ENCODE data around the gene BLID. TPM values are rescaled to one million over a fixed set of nuclear protein-coding genes. Genes with fewer than 3 reads are reported as not detected.

BLID gene
- total RNA-seq, 4 donors from 2014 or later: 0.66 TPM; not detected in 3

DNA sequence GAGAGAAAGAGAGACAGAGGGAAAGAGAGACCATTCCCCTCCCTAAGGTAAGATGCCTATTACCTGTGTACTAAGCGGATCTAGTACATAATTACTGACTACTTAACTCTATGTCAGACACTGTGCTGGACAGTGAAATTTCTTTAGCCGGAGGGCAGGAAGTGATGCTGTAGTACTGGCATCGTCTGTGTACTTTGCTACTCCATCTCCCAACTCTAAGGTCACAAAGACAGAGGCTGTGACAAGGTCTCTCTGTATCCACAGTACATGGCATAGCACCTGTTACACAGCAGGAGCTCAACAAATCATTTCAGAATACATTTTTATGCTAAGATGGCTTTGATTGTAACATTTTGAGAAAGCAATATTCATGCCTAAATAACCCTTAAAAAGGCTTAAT, 9.0 kb downstream of the BLID start:
- in situ Hi-C loops (cut with MboI; ENCODE audit: low sequenced_read_pairs in 4 of 4): loop anchor here (10.0 to 25.0 kb wide), 4 partner anchors 98 to 452 kb away; no protein-coding TSS in a partner anchor
- H3K27ac ChIP-seq: peak overlapping the region; percentile 74 to 90 (median 80)
- no peak for ATAC-seq

GRCh38 chr11:122105044-122105758, 10.8 kb downstream of the BLID start:
- no peak overlapping the region for H3K4me3 ChIP-seq
- H3K9me3 ChIP-seq: no peaks in the 10 kb centered on the region
- H3K4me1 ChIP-seq: peaks cover 5 to 30% of the 10 kb centered on the region in 2 donors
- ATAC-seq: no peak
- in situ Hi-C loops (cut with MboI; ENCODE audit: low sequenced_read_pairs in 4 of 4): loop anchor here (10.0 to 25.0 kb wide), 4 partner anchors 100 to 450 kb away; no protein-coding TSS in a partner anchor
- TF ChIP-seq CTCF (IDR thresholded peaks at IDR 0.05 in 4 of 5, conservative IDR thresholded peaks at IDR 0.05 in 1 of 5): no peak
- no peak for TF ChIP-seq POLR2A (IDR thresholded peaks at IDR 0.05)
- DNase-seq: no peak
- no peak overlapping the region for H3K27ac ChIP-seq
- no peaks in the 10 kb centered on the region for H3K36me3 ChIP-seq
- no peaks in the 10 kb centered on the region for H3K27me3 ChIP-seq
- intact Hi-C loops (cut with DNase I; ENCODE audit: low total_unique reads): no loop called here

More for the DNA sequence above, 9.0 kb downstream of the BLID start:
- H3K4me3 ChIP-seq: no peak overlapping the region
- DNase-seq: no peak
- no peaks in the 10 kb centered on the region for H3K9me3 ChIP-seq
- intact Hi-C loops (cut with DNase I; ENCODE audit: low total_unique reads): no loop called here
- TF ChIP-seq POLR2A (IDR thresholded peaks at IDR 0.05) (no peak), CTCF (IDR thresholded peaks at IDR 0.05 in 4 of 5, conservative IDR thresholded peaks at IDR 0.05 in 1 of 5) (no peak)
- peaks cover 5 to 27% of the 10 kb centered on the region in 2 donors for H3K4me1 ChIP-seq
- no peaks in the 10 kb centered on the region for H3K36me3 ChIP-seq
- no peaks in the 10 kb centered on the region for H3K27me3 ChIP-seq

GRCh38 chr11:122104341-122104740, 11.7 kb downstream of the BLID start:
- H3K36me3 ChIP-seq: no peaks in the 10 kb centered on the region
- H3K9me3 ChIP-seq: no peaks in the 10 kb centered on the region
- ATAC-seq (no peak), DNase-seq (no peak)
- TF ChIP-seq POLR2A (IDR thresholded peaks at IDR 0.05): no peak
- no peak for TF ChIP-seq CTCF (IDR thresholded peaks at IDR 0.05 in 4 of 5, conservative IDR thresholded peaks at IDR 0.05 in 1 of 5)
- no peaks in the 10 kb centered on the region for H3K27me3 ChIP-seq
- in situ Hi-C loops (cut with MboI; ENCODE audit: low sequenced_read_pairs in 4 of 4) (loop anchor here (10.0 to 25.0 kb wide), 4 partner anchors 100 to 450 kb away; no protein-coding TSS in a partner anchor), intact Hi-C loops (cut with DNase I; ENCODE audit: low total_unique reads) (loop anchor here (5.0 kb wide), 1 partner anchor 232 kb away; no protein-coding TSS in a partner anchor)
- no peak overlapping the region for H3K4me3 ChIP-seq
- peaks cover 5 to 30% of the 10 kb centered on the region in 2 donors for H3K4me1 ChIP-seq
- no peak overlapping the region for H3K27ac ChIP-seq

DNA sequence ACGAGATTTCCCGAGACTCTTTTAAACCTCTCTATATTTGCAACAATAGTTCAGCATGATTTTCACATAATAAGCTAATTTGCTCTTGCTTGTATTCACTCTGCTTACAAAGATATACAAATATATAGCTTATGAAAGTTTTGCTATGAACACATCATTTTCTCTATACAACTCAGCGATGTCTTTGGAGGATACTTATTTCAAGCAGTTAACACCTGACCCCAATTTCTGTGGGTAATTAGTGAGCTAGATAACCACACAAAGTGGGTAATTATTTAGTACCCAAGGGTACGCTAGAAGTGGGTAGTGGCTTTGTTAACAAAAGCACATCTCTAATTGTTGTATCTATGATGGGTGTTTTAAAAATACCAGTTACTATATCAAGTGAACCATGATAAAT, 12.3 kb downstream of the BLID start:
- H3K27me3 ChIP-seq: no peaks in the 10 kb centered on the region
- in situ Hi-C loops (cut with MboI; ENCODE audit: low sequenced_read_pairs in 4 of 4) (loop anchor here (10.0 to 25.0 kb wide), 4 partner anchors 101 to 449 kb away; no protein-coding TSS in a partner anchor), intact Hi-C loops (cut with DNase I; ENCODE audit: low total_unique reads) (loop anchor here (5.0 kb wide), 1 partner anchor 231 kb away; no protein-coding TSS in a partner anchor)
- DNase-seq (no peak), ATAC-seq (no peak)
- no peak overlapping the region for H3K4me3 ChIP-seq
- no peak overlapping the region for H3K27ac ChIP-seq
- no peaks in the 10 kb centered on the region for H3K9me3 ChIP-seq
- peaks cover 0 to 24% of the 10 kb centered on the region in 2 donors for H3K4me1 ChIP-seq
- TF ChIP-seq POLR2A (IDR thresholded peaks at IDR 0.05) (no peak), CTCF (IDR thresholded peaks at IDR 0.05 in 4 of 5, conservative IDR thresholded peaks at IDR 0.05 in 1 of 5) (no peak)
- H3K36me3 ChIP-seq: no peaks in the 10 kb centered on the region

Measured in gastrocnemius medialis (tissue), 4 donors.